HK-2 (cell line): ENCODE measurements around the gene PDZRN3.

Experiments
- DNase-seq: peaks from one replicate; pipeline ENCODE4 v3.0.0-alpha.2; 2018; ENCODE audit not compliant: unreplicated experiment

PDZRN3 gene

DNA sequence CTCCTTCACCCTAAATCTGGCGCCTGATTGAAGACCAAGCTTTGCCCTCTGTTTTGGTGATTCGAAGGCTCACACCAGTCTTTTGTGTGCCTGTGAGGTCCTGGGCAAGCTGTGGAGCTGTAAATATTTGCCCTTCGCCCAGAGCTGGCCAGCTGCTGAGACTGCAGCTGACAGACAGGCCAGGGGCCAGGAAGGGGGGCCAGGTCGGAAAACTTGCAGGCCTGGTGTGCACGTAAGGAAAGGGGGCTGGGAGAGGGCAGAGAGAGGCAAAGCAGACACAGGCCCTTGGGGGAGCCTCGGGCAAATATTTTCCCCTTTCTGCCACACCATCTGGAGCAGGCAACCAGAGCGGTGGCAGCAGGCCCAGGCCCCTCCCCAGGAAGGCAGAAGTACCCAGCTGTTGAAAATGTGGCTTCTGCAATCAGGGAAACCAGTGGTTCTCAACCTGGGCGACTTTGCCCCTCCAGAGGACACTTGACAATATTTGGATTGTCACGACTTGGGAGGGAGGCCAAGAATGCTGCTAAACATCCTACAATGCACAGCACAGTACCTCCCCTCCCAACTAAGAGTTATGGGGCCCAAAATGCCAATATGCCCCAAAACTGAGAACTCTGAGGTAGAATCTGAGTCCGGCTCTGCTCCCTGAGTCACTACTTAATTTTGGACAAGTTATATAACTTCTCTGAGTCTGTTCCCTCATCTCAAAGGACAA is 2.5 kb downstream of the PDZRN3 start:
- DNase-seq, result no peak

DNA sequence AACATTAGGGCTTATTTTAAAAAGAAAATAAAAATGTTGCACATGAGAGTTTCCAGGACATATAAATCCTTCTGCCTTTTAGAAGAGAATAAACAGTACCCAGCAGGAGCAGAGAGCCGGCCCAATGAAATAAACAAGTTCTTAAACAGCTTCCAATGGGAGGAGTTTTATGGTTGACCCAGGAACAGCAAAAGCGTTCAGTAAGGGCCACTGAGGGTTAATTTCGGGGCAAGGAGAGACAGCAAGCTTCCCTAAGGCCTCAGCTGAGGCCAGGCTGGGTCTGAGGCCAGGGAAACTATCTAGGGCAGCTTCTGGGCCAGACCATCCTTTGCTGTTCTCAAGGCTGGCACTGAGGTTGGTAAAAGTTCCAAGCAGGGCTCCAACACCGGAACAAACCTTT is 3.4 kb downstream of the PDZRN3 start:
- DNase-seq, result no peak

DNA sequence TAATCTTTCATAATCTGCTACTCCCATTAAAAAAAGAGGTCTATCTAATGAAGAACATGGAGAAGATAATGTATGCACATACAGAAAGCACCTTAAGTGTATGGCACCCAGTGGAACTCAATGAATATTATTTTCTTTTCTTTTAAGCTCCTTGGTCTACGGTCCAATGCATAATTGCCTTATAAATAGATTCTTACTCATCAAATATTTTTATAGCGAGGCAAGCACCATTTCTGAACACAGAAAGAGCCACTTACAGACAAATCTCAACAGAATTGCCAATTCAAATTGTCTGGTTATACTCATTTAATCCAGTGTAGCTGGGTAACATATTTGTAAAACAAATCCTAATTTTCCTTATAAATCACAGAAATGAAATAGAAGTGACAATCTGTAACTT is 6.3 kb downstream of the PDZRN3 start:
- DNase-seq, result no peak

DNA sequence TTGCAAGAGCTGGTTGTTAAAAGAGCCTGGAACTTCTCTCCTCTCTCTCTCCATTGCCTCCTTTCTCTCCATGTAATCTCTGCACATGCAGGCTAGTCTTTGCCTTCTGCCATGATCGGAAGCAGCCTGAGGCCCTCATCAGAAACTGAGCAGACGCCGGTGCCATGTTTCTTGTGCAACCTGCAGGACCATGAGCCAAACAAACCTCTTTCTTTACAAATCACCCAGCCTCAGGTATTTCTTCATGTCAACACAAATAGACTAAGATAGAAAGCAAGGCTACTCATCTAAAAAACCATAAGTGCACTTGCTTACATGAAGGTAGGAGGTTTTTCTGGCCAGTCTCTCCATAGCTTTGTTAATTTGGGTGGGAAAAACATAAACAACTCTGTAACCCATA is 8.7 kb downstream of the PDZRN3 start:
- no peak for DNase-seq

DNA sequence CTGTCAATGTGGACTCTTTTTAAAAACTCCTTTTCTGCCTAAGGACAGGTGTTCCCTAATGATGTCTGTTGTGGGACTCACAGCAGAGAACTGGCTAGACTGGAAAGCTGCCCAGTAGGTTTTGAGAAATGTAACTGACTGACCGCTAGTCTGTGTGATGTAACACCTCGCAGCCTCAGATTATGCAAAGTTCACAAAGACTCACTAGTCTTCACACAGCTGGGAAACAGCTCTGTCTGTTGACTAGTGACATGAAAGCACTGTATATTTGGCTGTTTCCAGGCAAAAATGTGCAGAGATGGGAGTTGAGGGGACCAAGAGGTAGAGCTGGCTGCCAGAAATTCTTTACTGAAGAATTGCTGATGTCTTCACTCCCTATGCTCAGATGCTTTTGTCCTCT is 10.3 kb downstream of the PDZRN3 start:
- DNase-seq, result no peak

DNA sequence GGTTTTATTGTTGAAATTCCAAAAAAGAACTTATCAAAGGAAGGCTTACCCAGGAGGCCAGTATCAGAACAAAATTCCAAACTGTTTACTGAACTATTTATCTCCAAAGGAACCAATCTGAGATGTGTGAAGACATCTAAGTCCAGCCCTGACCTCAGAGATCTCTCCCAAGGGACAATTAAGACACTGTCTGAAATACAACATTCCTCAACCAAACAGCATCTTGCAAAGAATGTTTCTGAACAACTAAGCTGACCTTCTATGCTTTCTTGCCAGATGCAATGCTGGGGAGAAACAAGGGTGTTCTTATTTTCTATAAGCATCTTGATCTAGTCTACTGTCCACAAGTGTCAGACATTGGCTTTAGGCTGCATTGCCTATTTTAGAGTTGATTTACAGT is 13.6 kb downstream of the PDZRN3 start:
- no peak for DNase-seq

DNA sequence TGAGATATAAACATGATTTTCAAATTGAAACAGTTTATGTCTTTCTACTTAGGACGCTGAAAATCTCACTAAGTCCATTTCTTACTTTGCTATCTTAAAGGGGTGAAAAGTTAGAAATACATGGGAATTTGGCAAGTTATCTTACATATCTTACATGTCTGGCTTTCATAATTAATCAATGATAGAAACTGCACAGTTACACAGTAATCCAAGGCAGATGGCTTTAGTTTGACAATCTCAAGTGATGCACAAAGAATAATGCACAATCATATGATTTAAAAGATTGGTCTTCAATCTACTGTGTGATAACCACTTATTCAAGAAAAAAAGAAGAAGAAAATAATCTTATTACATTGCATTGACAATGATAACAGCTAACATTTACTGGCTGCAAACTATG is 14.2 kb downstream of the PDZRN3 start:
- DNase-seq, result no peak

DNA sequence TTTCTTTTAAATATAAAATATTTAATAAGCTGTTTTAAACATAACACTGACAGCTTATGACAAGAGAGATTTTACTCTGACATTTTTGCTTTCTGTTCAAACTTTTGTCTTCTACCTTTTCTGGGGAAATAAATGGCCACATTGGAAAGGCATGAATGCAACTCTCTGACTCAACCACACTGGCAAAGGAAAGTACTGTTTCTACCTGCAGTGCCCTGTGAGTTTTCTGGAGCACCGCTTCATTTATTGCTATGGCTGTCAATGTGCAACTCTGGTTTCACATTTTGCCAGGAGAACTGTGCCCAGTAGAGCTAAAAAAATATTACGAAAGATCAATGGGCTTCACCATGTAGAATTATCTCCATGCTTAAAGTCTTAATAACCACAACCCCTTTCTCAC is 15.1 kb downstream of the PDZRN3 start:
- DNase-seq, result no peak

DNA sequence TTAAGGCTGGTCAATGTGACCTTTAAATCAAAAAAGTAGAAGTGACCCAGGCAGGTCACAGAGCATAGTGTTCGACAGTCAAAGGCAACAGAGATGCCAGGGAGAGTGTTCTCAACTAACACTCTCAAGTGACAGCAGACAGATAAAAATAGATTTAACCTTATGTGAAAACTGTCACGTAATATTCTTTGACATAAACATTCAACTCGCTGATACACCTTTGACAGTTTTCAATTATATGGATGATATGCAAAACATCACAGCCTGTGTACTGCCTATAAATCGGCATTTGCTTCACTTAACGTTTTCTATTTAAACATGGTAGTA is 15.5 kb downstream of the PDZRN3 start:
- no peak for DNase-seq

DNA sequence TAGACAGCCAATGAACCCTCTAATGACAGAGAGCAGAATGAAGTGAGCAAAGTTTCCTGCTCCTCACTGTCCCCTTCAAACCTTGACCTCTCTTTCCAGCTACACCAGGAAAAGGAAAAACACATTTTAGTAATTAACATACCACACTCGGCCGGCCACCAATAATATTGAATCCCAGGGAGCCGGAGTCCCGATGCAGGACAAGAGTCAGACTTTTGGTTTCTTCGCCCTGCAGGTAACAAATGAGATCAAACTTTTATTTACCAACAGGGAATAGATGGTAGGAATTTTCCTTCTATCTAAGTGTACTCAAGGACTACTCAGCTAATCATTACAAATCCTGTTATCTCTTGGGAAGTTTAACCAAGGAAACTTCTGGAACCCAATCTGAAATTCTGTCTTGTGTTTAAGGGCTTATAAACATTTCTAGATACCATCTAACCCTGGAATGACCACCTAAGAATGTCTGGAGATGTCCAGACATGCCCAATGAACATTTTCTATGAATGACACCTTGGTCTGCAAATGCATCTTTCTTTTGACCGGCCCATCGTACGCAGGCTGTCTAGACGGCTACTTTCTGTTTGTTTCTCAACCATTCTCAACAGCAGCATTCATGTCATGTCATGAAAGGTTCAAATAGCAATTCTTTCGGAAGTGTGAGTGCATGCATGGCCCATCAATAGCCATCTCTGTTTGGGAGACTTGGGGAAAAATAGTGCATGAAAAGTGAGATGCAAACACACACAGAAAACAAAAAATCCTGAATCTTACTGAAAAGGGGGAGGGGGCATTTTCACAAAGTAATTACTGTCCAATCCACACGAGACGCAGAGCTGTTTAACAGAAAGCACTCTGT is 16.1 kb downstream of the PDZRN3 start:
- DNase-seq, result no peak

DNA sequence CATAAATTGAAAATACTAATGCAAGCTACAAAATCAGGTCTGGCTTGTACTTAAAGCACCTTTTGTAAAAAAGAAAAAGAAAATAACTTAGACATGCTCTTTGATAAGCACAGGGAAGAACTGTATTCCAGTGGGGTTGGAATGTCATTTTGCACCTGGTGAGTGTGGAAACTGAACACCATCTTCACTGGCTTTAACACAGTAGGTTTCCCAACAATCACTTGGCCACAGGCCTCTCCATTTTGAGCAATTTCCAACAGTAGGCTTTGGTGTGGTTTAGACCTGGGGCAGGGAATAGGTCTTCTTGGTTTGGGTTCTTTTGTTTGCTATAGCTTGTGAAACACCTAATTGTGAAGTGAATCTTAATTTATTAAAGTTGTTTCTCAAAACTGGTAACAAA is 18.9 kb downstream of the PDZRN3 start:
- no peak for DNase-seq

DNA sequence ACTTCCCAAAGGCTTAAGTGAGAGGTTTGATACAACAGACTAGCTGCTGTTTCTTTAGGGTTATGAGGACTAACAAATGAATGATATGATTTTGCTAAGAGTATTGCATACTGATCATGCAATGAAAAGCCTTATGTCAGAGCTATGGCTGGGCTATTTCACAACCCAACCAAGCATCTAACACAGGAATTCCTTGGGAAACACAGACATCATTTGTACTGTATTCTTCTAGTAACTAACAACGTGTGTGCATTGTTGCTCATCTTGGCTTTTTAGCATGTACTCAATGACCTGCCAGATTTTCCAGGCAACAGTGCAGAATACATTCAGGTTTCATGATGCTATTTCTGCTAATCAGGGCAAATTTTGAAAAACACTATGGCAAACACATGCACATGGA is 19.3 kb downstream of the PDZRN3 start:
- no peak for DNase-seq

DNA sequence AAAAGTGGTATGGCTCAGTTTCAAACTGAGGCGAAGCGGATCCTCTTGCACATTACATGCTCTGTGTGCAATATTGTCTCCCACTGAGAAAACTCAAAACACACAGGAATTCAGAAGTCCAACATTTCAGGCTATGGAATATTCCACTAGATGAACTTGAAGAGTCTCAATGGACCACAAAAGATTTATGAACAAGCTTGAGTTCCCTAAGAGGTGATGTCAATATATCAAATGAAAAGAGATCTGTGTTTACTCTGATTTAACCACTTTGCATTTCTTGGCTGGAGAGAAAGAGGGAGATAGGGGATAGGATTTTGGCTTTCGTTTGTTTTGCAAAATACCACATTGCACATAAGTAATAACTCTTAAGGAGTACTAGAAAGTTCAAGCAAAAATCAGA is 20.3 kb downstream of the PDZRN3 start:
- DNase-seq, result no peak

DNA sequence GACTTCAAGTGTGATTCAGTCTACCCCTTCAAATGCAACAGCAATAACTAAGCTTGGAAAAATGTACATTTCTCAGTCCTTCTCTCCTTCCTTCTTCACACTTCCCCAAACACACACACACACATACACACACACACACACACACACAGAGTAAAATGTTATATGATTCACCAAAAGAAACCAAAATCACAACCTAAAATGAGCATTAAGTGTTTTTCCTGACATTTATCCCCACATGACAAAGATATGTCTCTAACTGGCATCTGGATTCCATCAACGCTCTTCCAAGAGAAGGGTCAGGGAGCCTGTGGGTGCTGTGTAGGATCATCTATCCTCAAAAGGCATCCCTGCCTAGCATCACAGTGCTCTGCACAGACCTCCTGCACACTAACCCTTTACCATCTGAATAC is 21.0 kb downstream of the PDZRN3 start:
- no peak for DNase-seq

DNA sequence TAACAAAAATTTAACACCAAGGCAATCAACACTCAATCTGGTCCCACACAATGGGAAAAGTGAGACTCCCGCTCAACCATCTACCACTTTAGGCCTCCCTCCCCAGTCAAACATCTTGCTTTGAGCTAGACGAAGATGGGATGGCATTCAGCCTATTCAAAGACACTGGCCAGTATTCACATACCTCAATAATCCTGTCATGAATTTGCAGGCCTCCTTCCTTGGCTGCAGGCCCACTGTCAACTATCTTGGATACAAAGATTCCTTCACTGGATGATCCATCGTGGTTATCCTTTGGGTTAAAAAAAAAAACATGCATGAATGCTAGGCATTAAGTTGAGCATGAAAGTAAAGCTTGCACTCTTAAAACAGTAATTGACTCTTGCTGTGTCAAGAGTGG is 22.6 kb downstream of the PDZRN3 start:
- DNase-seq, result no peak

DNA sequence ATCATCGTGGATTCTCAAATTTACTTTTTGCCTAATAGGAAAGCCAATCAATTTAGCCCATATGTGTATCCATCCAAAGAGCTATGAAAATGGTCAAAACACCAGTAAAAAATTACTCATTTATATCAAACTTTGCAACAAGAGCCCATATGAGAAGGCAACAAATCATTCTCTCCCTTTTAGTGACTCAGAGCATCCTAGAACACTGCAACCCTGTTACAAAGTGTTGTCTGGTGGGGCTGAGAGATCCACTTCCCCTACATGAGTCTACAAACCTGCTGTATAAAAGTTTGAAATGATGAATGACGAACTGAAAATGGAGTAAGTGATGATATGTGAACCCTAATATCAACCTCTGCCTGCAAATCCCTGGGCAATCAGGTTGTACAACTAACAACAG is 23.3 kb downstream of the PDZRN3 start:
- no peak for DNase-seq

DNA sequence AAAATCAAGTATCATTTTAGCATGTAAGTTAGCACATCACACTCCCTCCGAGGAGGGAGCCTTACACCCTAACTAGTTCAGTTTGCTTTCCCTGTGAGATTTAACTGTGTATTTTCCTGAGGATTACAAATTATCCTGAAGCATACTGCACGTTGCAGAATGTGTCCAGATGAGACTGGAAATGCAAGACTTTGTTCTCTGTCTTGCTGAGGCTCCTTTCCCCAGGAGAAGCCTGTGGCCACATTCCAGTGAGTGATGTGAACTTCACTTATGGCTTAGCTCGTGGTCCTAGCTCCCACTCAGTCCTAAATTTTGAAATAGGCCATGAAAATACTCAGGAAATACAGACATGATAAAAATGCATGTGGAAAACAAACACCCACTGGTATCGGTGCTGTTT is 23.7 kb downstream of the PDZRN3 start:
- DNase-seq, result no peak

DNA sequence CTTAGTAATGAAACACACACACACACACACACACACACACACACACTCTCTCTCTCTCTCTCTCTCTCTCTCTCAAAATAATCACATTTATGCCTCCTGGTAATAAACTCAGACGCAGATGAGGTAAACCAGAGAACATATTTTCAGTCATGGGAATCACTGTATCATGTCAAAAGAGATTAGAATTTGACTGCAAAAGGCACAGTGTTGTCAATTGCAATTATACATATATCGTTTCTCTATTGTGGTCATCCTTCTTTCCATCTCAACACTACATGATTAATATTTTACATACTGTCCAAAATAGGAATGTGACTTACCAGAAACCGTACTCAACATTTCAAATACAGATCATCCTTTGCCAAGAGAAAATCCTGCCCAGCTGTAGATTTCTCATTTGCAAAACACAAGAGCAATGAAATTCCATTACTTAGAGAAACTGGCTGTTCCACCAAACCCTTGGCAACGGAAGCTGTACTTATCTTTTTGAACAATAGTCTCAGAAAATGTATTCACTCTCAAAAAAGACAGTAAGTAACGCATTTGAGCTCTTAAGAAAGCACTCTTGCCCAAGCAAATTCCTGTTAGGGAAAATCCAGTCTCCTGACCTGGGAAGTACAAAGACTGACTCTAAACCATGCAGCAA is 24.3 kb downstream of the PDZRN3 start:
- DNase-seq, result no peak

DNA sequence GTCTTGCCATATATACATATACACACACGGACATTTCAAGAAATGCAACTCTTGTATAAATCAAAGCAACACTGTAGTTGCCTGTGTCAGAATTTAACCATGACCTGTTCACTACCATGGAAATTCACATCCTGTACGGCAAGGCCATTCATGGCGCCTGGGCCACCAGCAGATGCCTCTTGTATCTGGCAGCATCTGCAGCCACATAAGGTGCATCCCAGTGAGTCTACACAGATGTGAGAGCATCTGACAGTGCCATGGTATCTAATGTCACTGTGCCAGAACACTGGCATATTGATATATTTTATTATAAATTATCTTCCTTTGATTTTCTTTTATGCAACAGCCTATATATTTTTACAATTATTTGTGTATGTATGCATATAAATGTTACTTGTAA is 25.1 kb downstream of the PDZRN3 start:
- DNase-seq, result no peak

DNA sequence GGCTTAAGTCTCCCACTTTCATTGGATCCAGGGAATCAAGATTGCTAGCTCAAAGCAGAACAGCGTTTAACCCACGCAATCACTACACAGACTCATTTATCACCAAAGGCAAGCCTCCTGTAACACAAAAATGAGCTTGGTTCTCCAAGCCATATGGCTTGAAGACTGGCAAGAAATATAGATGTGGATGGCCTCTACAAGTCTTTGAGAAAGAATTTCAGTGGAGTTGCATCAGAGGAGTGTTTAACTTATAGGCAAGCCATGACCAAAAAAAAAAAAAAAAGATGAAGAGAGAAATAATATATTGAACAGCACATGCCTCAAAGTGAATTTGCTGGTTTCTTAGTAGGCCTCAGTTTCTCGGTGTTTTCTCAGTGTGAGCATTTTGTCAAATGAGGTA is 27.3 kb downstream of the PDZRN3 start:
- DNase-seq, result no peak

DNA sequence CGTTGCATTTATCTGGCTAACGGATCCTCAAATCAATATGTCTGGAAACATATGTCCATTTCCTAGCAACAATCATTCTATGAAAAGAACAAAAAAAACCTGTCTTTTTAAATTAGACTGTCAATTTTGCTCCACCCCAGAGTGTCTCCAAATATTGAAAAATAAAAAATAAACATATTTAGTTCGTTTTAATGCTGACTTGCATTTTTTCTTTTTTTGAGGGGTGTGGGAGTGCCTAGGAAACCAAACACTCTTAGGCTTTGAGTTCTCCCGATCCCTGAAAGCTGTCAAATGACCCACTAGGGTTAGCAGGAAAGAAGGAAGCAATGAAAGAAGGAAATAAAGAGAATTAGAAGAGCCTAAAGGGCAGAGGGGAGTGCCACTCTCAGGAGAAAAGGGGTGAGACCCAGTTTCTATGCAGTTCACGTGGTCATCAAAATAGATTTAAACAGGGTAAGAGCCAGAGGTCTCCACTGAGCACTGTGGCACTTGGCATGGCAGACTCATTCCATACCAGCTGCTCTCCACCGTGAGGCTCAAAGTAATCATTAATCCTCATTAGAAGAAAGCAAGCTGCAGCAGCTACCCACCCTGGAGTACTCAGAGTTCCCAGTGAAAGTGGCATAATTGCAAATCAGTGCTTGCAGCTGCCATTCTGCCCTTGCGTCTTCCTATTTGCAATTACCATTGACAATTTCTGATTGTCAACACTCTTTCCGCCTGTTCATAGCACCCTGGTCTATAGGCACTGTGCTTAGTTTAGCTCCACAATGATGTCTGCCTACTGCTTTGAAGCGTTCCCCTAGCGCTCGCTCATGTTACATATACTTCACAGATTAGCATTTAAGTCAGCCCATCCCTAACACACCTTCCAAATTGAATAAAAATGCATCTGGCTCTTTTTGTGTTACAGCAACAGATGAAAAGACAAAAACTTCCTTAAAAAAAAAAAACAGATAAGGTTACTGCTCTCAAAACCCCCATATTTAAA is 32.3 kb downstream of the PDZRN3 start:
- no peak for DNase-seq

DNA sequence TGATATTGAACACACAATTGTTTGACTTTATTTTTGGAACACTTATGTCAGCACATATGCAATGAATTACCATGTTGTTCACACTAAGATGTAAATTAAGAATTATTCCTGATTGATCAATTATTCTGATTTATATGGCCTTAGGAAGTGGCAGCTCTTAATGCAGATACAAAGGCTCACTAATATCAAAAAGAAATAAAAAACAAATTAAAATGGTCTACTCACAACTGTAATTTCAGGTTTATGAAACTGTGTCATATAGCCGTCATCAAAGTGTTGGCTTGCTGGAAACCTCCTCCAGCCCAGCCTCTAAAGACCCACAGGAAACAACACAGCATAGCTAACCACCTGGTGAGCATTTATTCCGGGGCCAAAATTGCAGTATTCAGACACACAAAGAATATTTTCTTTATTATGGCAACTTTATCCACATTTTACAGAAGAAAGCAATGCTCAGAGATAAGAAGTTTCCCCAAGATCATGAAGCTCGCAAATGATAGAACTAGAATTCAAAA is 33.4 kb downstream of the PDZRN3 start:
- no peak for DNase-seq
